Measurements from ENCODE around the gene MPL. TPM values are rescaled to one million over a fixed set of nuclear protein-coding genes. Genes with fewer than 3 reads are reported as not detected.

MPL gene
- total and polyA plus RNA-seq, 4 donors, result 0.03 to 1.0 TPM; not detected in 2

DNA sequence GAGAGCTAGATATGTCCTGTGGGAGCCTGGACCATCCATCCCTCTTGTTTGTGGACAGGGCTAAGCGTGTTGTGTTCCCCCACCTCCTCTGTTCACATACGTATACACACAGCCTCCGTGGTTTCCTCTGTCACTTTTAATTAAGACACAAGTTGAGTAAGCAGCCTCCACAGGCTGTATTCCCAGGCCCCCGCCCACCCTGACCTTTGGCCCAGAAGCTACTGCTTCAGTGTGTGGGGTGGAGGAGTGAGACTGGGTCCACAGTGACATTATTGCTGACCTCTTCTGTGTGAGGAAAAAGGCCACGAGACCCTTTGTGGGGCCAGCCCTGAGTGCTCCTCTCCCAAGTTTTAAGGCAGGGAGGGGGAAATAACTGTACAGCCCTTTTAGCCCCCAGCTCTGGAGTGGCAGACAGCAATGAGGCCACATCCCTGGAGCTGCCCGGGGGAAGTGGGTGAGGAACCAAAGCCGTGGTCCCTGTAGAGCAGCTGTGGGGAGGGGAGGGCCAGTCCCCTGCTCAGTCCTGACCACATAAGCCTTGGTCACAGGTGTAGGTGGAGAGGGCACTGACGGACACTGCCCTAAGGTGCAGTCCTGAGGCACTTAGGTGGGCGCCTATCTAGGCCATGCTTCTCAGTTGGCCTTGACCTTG is 25.8 kb downstream of the MPL start:
- H3K9me3 ChIP-seq (ENCODE audit: control insufficient read depth in 4 of 4, low read length in 3 of 4), result no peaks in the 10 kb centered on the region
- H3K27ac ChIP-seq (ENCODE audit: low read depth in 1 of 2, low read length in 2 of 2), result no peak overlapping the region
- peaks cover 2 to 36% (median 21%) of the 10 kb centered on the region in 4 donors for H3K36me3 ChIP-seq (ENCODE audit: control insufficient read depth in 4 of 4, insufficient read depth in 3 of 4, low read depth in 1 of 4, low read length in 3 of 4)
- no peak for DNase-seq (ENCODE audit: low spot score)
- no peak overlapping the region for H3K4me3 ChIP-seq (ENCODE audit: low read depth in 1 of 3, low read length in 3 of 3)
- WGBS, result 79% methylated on average over 9 of the region's 9 CpGs
- TF ChIP-seq HNF4G (IDR thresholded peaks at IDR 0.05) (no peak), GABPA (IDR thresholded peaks at IDR 0.05 in 1 of 2, conservative IDR thresholded peaks at IDR 0.05 in 1 of 2) (no peak), FOXA1 (IDR thresholded peaks at IDR 0.05) (no peak), RAD21 (IDR thresholded peaks at IDR 0.05) (no peak), YY1 (IDR thresholded peaks at IDR 0.05) (no peak), ATF3 (IDR thresholded peaks at IDR 0.05) (no peak), CTCF (IDR thresholded peaks at IDR 0.05; ENCODE audit: low read depth, low read length, missing input control) (no peak), SP1 (IDR thresholded peaks at IDR 0.05) (no peak), FOXA2 (IDR thresholded peaks at IDR 0.05) (no peak), JUND (IDR thresholded peaks at IDR 0.05) (no peak)
- H3K27me3 ChIP-seq (ENCODE audit: control insufficient read depth in 4 of 4, insufficient read depth in 4 of 4, low read length in 3 of 4), result no peaks in the 10 kb centered on the region
- H3K9ac ChIP-seq (ENCODE audit: low read depth in 1 of 2, low read length in 2 of 2), result no peak overlapping the region
- peaks cover 5 to 23% (median 17%) of the 10 kb centered on the region in 4 donors for H3K4me1 ChIP-seq (ENCODE audit: control insufficient read depth in 4 of 4, insufficient read depth in 4 of 4, low read length in 3 of 4)

DNA sequence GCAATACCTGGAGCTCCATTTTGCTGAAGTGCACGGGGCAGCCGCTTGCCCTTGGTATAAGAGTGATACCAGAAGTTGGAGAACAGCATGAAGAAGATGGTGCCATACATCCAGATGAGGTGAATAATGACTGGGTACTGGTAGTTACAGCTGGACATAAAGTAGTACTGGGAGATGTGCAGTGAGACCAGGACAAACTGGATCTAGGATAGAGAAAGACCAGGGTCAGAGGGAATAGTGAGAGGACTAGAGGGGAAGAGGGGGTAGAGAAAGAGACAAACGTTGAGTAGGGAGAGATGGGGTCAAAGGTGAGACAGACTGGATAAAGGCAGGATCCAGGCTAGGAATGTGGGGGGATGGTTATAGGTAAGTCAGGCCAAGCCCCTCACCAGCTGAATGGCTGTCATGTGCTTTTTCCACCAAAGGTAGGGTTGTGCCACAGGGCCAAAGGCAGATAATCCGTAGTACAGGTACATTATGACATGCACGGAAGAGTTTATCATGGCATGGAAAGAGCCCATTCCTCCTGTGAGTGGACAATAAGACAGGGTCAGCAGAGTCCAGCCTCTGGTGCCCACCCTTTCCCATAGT is 26.4 kb downstream of the MPL start:
- no peak overlapping the region for H3K4me3 ChIP-seq (ENCODE audit: low read depth in 1 of 3, low read length in 3 of 3)
- peaks cover 10 to 25% (median 19%) of the 10 kb centered on the region in 4 donors for H3K4me1 ChIP-seq (ENCODE audit: control insufficient read depth in 4 of 4, insufficient read depth in 4 of 4, low read length in 3 of 4)
- no peak for TF ChIP-seq HNF4A (conservative IDR thresholded peaks at IDR 0.05)
- no peak for TF ChIP-seq MAX (IDR thresholded peaks at IDR 0.05)
- no peak for TF ChIP-seq RXRA (IDR thresholded peaks at IDR 0.05)
- TF ChIP-seq FOXA2 (IDR thresholded peaks at IDR 0.05), result no peak
- TF ChIP-seq RAD21 (IDR thresholded peaks at IDR 0.05), result no peak
- no peak for TF ChIP-seq ZBTB33 (IDR thresholded peaks at IDR 0.05)
- TF ChIP-seq HNF4G (IDR thresholded peaks at IDR 0.05), result no peak
- no peak for TF ChIP-seq FOXA1 (IDR thresholded peaks at IDR 0.05)
- TF ChIP-seq CTCF (IDR thresholded peaks at IDR 0.05; ENCODE audit: low read depth, low read length, missing input control), result no peak
- TF ChIP-seq YY1 (IDR thresholded peaks at IDR 0.05), result no peak
- TF ChIP-seq, protein P1, sequence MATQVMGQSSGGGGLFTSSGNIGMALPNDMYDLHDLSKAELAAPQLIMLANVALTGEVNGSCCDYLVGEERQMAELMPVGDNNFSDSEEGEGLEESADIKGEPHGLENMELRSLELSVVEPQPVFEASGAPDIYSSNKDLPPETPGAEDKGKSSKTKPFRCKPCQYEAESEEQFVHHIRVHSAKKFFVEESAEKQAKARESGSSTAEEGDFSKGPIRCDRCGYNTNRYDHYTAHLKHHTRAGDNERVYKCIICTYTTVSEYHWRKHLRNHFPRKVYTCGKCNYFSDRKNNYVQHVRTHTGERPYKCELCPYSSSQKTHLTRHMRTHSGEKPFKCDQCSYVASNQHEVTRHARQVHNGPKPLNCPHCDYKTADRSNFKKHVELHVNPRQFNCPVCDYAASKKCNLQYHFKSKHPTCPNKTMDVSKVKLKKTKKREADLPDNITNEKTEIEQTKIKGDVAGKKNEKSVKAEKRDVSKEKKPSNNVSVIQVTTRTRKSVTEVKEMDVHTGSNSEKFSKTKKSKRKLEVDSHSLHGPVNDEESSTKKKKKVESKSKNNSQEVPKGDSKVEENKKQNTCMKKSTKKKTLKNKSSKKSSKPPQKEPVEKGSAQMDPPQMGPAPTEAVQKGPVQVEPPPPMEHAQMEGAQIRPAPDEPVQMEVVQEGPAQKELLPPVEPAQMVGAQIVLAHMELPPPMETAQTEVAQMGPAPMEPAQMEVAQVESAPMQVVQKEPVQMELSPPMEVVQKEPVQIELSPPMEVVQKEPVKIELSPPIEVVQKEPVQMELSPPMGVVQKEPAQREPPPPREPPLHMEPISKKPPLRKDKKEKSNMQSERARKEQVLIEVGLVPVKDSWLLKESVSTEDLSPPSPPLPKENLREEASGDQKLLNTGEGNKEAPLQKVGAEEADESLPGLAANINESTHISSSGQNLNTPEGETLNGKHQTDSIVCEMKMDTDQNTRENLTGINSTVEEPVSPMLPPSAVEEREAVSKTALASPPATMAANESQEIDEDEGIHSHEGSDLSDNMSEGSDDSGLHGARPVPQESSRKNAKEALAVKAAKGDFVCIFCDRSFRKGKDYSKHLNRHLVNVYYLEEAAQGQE (IDR thresholded peaks at IDR 0.05), result no peak
- no peak for TF ChIP-seq GABPA (IDR thresholded peaks at IDR 0.05 in 1 of 2, conservative IDR thresholded peaks at IDR 0.05 in 1 of 2)
- TF ChIP-seq SP1 (IDR thresholded peaks at IDR 0.05), result no peak
- no peak for TF ChIP-seq EGR1 (IDR thresholded peaks at IDR 0.05; ENCODE audit: low read depth in 2 of 2)
- no peak for DNase-seq (ENCODE audit: low spot score)
- H3K27ac ChIP-seq (ENCODE audit: low read depth in 1 of 2, low read length in 2 of 2), result no peak overlapping the region
- no peak overlapping the region for H3K9ac ChIP-seq (ENCODE audit: low read depth in 1 of 2, low read length in 2 of 2)
- no peaks in the 10 kb centered on the region for H3K9me3 ChIP-seq (ENCODE audit: control insufficient read depth in 4 of 4, low read length in 3 of 4)
- WGBS, result 79% methylated on average over 5 of the region's 5 CpGs
- no peaks in the 10 kb centered on the region for H3K27me3 ChIP-seq (ENCODE audit: control insufficient read depth in 4 of 4, insufficient read depth in 4 of 4, low read length in 3 of 4)
- peaks cover 2 to 36% (median 21%) of the 10 kb centered on the region in 4 donors for H3K36me3 ChIP-seq (ENCODE audit: control insufficient read depth in 4 of 4, insufficient read depth in 3 of 4, low read depth in 1 of 4, low read length in 3 of 4)
